Measurements from ENCODE around the gene LRG1. TPM values are rescaled to one million over a fixed set of nuclear protein-coding genes. Genes with fewer than 3 reads are reported as not detected.

The LRG1 gene, protein sequence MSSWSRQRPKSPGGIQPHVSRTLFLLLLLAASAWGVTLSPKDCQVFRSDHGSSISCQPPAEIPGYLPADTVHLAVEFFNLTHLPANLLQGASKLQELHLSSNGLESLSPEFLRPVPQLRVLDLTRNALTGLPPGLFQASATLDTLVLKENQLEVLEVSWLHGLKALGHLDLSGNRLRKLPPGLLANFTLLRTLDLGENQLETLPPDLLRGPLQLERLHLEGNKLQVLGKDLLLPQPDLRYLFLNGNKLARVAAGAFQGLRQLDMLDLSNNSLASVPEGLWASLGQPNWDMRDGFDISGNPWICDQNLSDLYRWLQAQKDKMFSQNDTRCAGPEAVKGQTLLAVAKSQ
- total RNA-seq (1 to 10 TPM; 1.4 to 2.8 TPM), polyA plus RNA-seq (1 to 10 TPM in 1 of 2 donors, under 1 TPM in 1; 0.75 to 1.5 TPM)
- long read RNA-seq, donor 1, transcript LRG1-201 (2 exons, 3,036 nt), result major isoform, 19 of 26 reads
- long read RNA-seq, donor 1, partial matches to known transcripts, result 0 of 26 reads
- long read RNA-seq, donor 1, other reads (novel, unspliced or antisense), result 7 of 26 reads
- long read RNA-seq, donor 2, result 0 reads

DNA sequence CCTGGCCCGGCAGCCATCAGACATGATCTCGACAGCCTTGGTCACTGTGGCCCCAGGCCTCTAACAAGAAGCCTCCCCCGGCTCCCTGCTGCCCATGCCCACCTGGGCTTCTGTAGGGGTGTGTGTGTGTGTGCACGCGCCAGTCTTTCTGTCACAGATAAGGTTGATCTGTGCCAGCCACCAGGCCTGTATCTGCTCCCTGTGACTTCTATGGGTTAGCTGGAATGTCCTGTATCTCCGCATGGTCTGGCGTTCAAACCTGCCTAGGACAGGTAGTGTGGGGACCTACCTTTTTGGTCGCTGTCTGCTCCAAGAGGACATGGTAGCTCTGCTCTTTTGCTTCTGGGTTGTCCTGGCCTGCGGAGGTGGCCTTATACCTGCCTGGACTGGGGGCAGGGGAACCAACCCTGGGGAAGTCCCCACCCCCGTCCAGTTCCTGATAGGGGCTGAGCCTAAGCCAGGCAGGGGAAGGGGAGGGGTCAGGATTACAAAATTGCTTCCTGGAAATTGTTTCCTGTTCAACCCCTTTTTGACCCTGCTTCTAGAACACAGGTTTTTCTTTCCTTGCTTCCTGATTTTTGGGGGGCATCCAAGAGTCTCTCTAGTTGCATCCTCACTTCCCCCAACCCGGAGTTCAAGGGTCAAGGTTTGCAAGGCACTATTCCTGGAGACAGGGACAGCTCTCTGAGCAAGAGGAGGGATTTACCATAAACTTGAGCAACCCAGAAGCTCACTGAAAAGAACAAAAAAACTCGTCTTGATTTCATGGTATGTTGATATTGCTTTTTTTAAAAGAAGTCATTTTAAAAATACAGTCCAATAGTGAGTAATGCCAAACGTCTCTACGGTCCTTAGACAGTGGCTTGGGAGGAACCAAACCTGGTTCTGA is at the start of gene LRG1:
TSS of gene LRG1 (minus strand) at position 344 of the 889 bp plus-strand sequence. CDS start at position 321, 23 bp downstream.
- peak in 1 of 2 donors; percentile 75 for DNase-seq
- intact Hi-C loops (cut with DNase I), result no loop called here
- peak; percentile 79 for ATAC-seq (ENCODE audit: low FRiP score)
- Histone ChIP-seq H3K4me3 (ENCODE audit: low read length in 2 of 2) (no peak within 1 kb of the TSS), H3K9me3 (ENCODE audit: control insufficient read depth, low read length) (peaks cover 2% of the 10 kb centered on the region), H3K27ac (ENCODE audit: low read depth in 1 of 2, low read length in 2 of 2) (no peak within 1 kb of the TSS), H3K4me1 (ENCODE audit: control insufficient read depth in 1 of 2, insufficient read depth in 2 of 2, low read length in 2 of 2) (no peaks in the 10 kb centered on the region), H3K27me3 (ENCODE audit: control insufficient read depth in 1 of 2, insufficient read depth in 2 of 2, low read length in 1 of 2) (no peaks in the 10 kb centered on the region), H3K36me3 (ENCODE audit: control insufficient read depth in 1 of 2, insufficient read depth in 2 of 2, low read length in 1 of 2) (no peaks in the 10 kb centered on the region)
- WGBS, 2 donors, result 57 to 61% methylated on average over 14 of the region's 14 CpGs

DNA sequence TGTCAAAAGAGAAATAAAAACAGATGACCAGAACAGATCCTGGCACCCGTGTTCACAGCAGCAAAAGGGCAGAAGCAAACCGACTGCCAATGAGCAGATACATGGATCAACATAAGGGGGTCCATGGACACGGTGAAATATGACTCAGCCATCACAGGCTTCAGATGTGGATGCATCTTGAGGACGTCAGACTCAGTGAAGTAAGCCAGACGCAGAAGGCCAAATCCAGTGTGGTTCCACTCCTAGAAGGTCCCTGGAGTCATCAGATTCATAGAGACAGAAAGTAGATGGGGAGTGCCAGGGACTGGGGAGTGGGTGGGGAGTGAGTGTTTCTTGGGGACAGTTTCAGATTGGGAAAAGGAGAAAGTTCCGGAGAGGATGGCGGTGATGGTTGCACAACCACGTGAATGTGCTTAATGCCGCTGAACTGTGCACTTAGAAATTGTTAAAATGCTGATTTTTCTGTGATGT is 48.5 kb upstream of the LRG1 start:
- Histone ChIP-seq H3K36me3 (ENCODE audit: control insufficient read depth in 1 of 2, insufficient read depth in 2 of 2, low read length in 1 of 2) (no peaks in the 10 kb centered on the region), H3K4me1 (ENCODE audit: control insufficient read depth in 1 of 2, insufficient read depth in 2 of 2, low read length in 2 of 2) (no peaks in the 10 kb centered on the region), H3K27me3 (ENCODE audit: control insufficient read depth in 1 of 2, insufficient read depth in 2 of 2, low read length in 1 of 2) (peaks cover 0 to 2% of the 10 kb centered on the region in 2 donors), H3K9me3 (ENCODE audit: control insufficient read depth, low read length) (no peaks in the 10 kb centered on the region), H3K4me3 (ENCODE audit: low read length in 2 of 2) (no peak overlapping the region), H3K27ac (ENCODE audit: low read depth in 1 of 2, low read length in 2 of 2) (no peak overlapping the region)
- WGBS, 2 donors, result 47% methylated on average over 9 of the region's 9 CpGs
- intact Hi-C loops (cut with DNase I), result no loop called here
- DNase-seq (no peak), ATAC-seq (ENCODE audit: low FRiP score) (no peak)

DNA sequence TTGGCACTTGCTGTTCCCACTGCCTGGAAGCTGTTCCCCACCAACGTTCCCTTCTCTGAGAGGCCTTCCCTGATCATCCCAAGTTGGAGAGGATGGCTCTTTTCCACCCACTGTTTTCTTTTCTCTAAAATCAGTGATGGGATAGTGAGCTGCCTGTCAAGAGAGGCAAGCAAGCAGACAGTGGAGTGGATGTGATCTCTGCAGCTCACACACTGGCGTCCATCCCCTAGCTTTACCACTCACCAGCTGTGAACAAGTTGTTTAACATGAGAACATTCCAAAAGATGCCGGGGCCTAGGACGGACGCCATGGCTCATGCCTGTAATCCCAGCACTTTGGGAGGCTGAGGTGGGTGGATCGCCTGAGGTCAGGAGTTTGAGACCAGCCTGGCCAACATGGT is 47.7 kb upstream of the LRG1 start:
- ATAC-seq (ENCODE audit: low FRiP score), result no peak
- intact Hi-C loops (cut with DNase I), result no loop called here
- Histone ChIP-seq H3K27ac (ENCODE audit: low read depth in 1 of 2, low read length in 2 of 2) (no peak overlapping the region), H3K4me1 (ENCODE audit: control insufficient read depth in 1 of 2, insufficient read depth in 2 of 2, low read length in 2 of 2) (no peaks in the 10 kb centered on the region), H3K27me3 (ENCODE audit: control insufficient read depth in 1 of 2, insufficient read depth in 2 of 2, low read length in 1 of 2) (peaks cover 0 to 2% of the 10 kb centered on the region in 2 donors), H3K36me3 (ENCODE audit: control insufficient read depth in 1 of 2, insufficient read depth in 2 of 2, low read length in 1 of 2) (no peaks in the 10 kb centered on the region), H3K4me3 (ENCODE audit: low read length in 2 of 2) (no peak overlapping the region), H3K9me3 (ENCODE audit: control insufficient read depth, low read length) (no peaks in the 10 kb centered on the region)
- 80 to 84% methylated on average over 6 of the region's 6 CpGs for WGBS, 2 donors
- no peak for DNase-seq

DNA sequence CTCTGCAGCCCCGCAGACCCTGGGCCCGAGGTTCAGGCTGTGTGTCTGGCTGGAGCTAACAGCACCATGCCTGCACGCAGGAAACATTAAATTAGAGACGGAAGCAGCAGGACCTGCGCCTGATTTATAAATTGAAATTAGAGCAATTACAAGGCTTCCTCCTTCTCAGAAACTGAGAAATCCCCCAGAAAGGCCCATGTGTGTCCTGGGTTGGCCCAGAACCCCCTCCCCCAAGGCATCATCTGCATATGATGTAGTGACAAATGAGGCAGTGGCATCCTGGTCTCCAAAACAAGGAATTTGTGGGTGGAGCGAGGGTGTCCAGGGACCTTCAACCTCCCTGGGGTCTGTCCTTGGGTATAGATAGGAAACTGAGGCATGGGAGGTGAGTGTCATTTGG is 46.9 kb upstream of the LRG1 start:
- intact Hi-C loops (cut with DNase I), result no loop called here

DNA sequence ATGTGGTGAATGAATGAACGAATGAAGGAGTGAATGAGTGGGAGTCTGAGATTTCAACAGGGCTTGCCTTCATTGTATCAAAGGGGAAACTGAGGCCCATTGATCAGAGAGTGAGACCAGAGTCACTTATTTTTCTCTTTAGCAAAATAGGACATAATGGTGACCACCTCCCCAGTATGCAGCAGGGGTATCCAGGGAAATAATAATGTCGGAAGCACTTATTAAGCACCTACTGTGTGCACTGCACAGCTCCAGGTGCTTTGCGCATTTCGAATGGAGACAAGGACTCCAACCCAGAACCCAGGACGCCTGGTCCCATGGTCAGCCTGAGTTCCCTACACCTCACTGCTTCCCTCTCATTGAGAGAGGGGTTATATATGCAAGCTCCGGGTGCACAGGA is 46.4 kb upstream of the LRG1 start:
- Histone ChIP-seq H3K4me1 (ENCODE audit: control insufficient read depth in 1 of 2, insufficient read depth in 2 of 2, low read length in 2 of 2) (no peaks in the 10 kb centered on the region), H3K27me3 (ENCODE audit: control insufficient read depth in 1 of 2, insufficient read depth in 2 of 2, low read length in 1 of 2) (peaks cover 0 to 2% of the 10 kb centered on the region in 2 donors), H3K4me3 (ENCODE audit: low read length in 2 of 2) (no peak overlapping the region), H3K36me3 (ENCODE audit: control insufficient read depth in 1 of 2, insufficient read depth in 2 of 2, low read length in 1 of 2) (no peaks in the 10 kb centered on the region), H3K9me3 (ENCODE audit: control insufficient read depth, low read length) (no peaks in the 10 kb centered on the region), H3K27ac (ENCODE audit: low read depth in 1 of 2, low read length in 2 of 2) (no peak overlapping the region)
- no peak for DNase-seq
- ATAC-seq (ENCODE audit: low FRiP score), result no peak
- intact Hi-C loops (cut with DNase I), result no loop called here
- 79% methylated on average over 6 of the region's 6 CpGs for WGBS, 2 donors

More for the DNA sequence above, 46.9 kb upstream of the LRG1 start:
- Histone ChIP-seq H3K36me3 (ENCODE audit: control insufficient read depth in 1 of 2, insufficient read depth in 2 of 2, low read length in 1 of 2) (no peaks in the 10 kb centered on the region), H3K4me3 (ENCODE audit: low read length in 2 of 2) (no peak overlapping the region), H3K4me1 (ENCODE audit: control insufficient read depth in 1 of 2, insufficient read depth in 2 of 2, low read length in 2 of 2) (no peaks in the 10 kb centered on the region), H3K27me3 (ENCODE audit: control insufficient read depth in 1 of 2, insufficient read depth in 2 of 2, low read length in 1 of 2) (peaks cover 0 to 2% of the 10 kb centered on the region in 2 donors), H3K27ac (ENCODE audit: low read depth in 1 of 2, low read length in 2 of 2) (no peak overlapping the region), H3K9me3 (ENCODE audit: control insufficient read depth, low read length) (no peaks in the 10 kb centered on the region)
- WGBS, 2 donors, result 76 to 83% methylated on average over 6 of the region's 6 CpGs
- DNase-seq, result no peak
- ATAC-seq (ENCODE audit: low FRiP score), result no peak

DNA sequence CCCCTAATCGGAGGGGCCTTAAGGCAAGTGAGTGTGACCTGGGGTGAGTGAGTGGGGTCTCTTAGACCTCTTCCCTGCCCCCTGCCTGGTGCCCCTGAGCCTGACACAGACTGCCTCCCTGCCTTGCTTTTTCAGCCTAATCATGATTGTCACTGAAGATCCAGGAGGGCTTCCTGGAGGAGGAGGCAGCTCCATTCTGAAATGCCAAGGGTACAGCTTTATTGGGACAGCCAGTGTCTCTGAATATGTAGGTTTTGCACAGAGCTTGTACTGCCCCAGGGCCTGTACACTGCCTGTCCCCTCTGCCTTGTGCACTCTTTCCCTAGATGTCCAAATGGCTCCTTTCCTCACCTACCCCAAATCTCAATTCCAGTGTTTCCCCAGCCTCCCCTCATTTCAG is 45.7 kb upstream of the LRG1 start:
- H3K4me3 ChIP-seq (ENCODE audit: low read length in 2 of 2), result no peak overlapping the region
- intact Hi-C loops (cut with DNase I), result no loop called here
- 85 to 93% methylated on average over 1 of the region's 1 CpG for WGBS, 2 donors
- peaks cover 0 to 2% of the 10 kb centered on the region in 2 donors for H3K27me3 ChIP-seq (ENCODE audit: control insufficient read depth in 1 of 2, insufficient read depth in 2 of 2, low read length in 1 of 2)
- no peaks in the 10 kb centered on the region for H3K36me3 ChIP-seq (ENCODE audit: control insufficient read depth in 1 of 2, insufficient read depth in 2 of 2, low read length in 1 of 2)
- no peaks in the 10 kb centered on the region for H3K9me3 ChIP-seq (ENCODE audit: control insufficient read depth, low read length)
- no peak overlapping the region for H3K27ac ChIP-seq (ENCODE audit: low read depth in 1 of 2, low read length in 2 of 2)
- DNase-seq, result no peak
- H3K4me1 ChIP-seq (ENCODE audit: control insufficient read depth in 1 of 2, insufficient read depth in 2 of 2, low read length in 2 of 2), result no peaks in the 10 kb centered on the region
- ATAC-seq (ENCODE audit: low FRiP score), result no peak

DNA sequence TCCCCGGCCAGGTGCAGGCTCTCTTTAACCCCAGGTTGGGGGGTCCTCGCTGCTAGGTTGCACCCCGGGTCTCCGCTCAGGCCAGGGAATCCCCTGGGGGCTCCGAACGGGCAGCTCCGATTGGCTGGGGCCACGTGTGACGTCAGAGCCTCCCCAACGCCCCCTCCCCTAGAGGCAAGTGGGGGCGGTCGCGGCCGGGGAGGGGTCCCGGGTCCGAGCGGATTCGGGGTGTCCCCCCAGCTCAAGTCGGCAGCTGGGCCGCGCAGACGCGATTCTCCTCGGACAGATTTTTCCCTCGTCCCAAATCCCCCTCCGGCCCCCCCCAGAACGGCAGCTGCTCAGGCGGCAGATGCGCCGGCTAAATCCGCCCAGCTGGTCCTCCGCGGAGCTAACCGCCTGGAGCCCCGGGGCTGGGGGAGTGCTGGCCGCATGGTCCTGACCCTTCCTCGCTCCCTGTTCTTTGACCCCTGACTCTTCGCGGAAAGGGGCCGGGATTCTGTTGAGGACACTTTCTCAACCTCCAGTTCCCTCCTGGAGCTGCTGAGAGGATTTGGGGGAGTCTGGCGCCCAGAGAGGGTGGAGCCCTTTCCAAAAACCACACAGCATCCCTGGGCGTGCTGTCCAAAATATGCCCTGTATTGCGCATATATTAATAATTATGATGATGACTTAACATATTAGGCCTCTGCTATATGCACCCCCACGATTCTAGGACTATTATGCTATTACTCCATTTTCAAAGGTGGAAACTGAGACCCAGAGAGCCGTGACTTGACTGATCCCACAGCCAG is 45.0 kb upstream of the LRG1 start:
- H3K4me1 ChIP-seq (ENCODE audit: control insufficient read depth in 1 of 2, insufficient read depth in 2 of 2, low read length in 2 of 2), result no peaks in the 10 kb centered on the region
- no peaks in the 10 kb centered on the region for H3K9me3 ChIP-seq (ENCODE audit: control insufficient read depth, low read length)
- no peaks in the 10 kb centered on the region for H3K36me3 ChIP-seq (ENCODE audit: control insufficient read depth in 1 of 2, insufficient read depth in 2 of 2, low read length in 1 of 2)
- no peak for ATAC-seq (ENCODE audit: low FRiP score)
- 7 to 9% methylated on average over 44 to 45 of the region's 45 CpGs for WGBS, 2 donors
- H3K4me3 ChIP-seq (ENCODE audit: low read length in 2 of 2), result no peak overlapping the region
- peaks cover 0 to 2% of the 10 kb centered on the region in 2 donors for H3K27me3 ChIP-seq (ENCODE audit: control insufficient read depth in 1 of 2, insufficient read depth in 2 of 2, low read length in 1 of 2)
- DNase-seq, result no peak
- H3K27ac ChIP-seq (ENCODE audit: low read depth in 1 of 2, low read length in 2 of 2), result no peak overlapping the region
- intact Hi-C loops (cut with DNase I), result no loop called here

All from aorta (tissue), 5 donors.